ENCODE measurements around the gene C12orf54.

GRCh38 chr12:48442179-48442847 is 40.0 kb upstream of the C12orf54 start:
- TF ChIP-seq, protein P1, sequence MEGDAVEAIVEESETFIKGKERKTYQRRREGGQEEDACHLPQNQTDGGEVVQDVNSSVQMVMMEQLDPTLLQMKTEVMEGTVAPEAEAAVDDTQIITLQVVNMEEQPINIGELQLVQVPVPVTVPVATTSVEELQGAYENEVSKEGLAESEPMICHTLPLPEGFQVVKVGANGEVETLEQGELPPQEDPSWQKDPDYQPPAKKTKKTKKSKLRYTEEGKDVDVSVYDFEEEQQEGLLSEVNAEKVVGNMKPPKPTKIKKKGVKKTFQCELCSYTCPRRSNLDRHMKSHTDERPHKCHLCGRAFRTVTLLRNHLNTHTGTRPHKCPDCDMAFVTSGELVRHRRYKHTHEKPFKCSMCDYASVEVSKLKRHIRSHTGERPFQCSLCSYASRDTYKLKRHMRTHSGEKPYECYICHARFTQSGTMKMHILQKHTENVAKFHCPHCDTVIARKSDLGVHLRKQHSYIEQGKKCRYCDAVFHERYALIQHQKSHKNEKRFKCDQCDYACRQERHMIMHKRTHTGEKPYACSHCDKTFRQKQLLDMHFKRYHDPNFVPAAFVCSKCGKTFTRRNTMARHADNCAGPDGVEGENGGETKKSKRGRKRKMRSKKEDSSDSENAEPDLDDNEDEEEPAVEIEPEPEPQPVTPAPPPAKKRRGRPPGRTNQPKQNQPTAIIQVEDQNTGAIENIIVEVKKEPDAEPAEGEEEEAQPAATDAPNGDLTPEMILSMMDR (IDR thresholded peaks at IDR 0.05), result peak; percentile 9; the same call in 1 of the 2 replicates
- TF ChIP-seq RXRA (IDR thresholded peaks at IDR 0.05; ENCODE audit: borderline replicate concordance, low read depth) (no peak), EZH2phosphoT487 (IDR thresholded peaks at IDR 0.05; ENCODE audit: borderline replicate concordance, low read depth) (no peak), FOXJ3 (CRISPR knock-in tag; IDR thresholded peaks at IDR 0.05) (no peak), GABPA (IDR thresholded peaks at IDR 0.05; ENCODE audit: low read depth) (no peak), FOSL2 (IDR thresholded peaks at IDR 0.05; ENCODE audit: borderline replicate concordance, low read depth) (no peak), TAF1 (IDR thresholded peaks at IDR 0.05; ENCODE audit: borderline replicate concordance, low read depth, low read length) (no peak), FOXM1 (IDR thresholded peaks at IDR 0.05; ENCODE audit: low read depth) (no peak), EP300 (IDR thresholded peaks at IDR 0.05; ENCODE audit: borderline replicate concordance in 1 of 2, low read depth in 1 of 2, low read length in 1 of 2) (no peak), TEAD4 (IDR thresholded peaks at IDR 0.05; ENCODE audit: borderline replicate concordance, insufficient read depth) (no peak), POLR2AphosphoS5 (IDR thresholded peaks at IDR 0.05; ENCODE audit: low read depth, low read length) (no peak), CHD2 (IDR thresholded peaks at IDR 0.05; ENCODE audit: low read length, partially characterized antibody) (no peak)
- TF ChIP-seq, protein P2, sequence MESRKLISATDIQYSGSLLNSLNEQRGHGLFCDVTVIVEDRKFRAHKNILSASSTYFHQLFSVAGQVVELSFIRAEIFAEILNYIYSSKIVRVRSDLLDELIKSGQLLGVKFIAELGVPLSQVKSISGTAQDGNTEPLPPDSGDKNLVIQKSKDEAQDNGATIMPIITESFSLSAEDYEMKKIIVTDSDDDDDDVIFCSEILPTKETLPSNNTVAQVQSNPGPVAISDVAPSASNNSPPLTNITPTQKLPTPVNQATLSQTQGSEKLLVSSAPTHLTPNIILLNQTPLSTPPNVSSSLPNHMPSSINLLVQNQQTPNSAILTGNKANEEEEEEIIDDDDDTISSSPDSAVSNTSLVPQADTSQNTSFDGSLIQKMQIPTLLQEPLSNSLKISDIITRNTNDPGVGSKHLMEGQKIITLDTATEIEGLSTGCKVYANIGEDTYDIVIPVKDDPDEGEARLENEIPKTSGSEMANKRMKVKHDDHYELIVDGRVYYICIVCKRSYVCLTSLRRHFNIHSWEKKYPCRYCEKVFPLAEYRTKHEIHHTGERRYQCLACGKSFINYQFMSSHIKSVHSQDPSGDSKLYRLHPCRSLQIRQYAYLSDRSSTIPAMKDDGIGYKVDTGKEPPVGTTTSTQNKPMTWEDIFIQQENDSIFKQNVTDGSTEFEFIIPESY (IDR thresholded peaks at IDR 0.05; ENCODE audit: borderline replicate concordance, low read depth), result no peak
- TF ChIP-seq, protein P3, sequence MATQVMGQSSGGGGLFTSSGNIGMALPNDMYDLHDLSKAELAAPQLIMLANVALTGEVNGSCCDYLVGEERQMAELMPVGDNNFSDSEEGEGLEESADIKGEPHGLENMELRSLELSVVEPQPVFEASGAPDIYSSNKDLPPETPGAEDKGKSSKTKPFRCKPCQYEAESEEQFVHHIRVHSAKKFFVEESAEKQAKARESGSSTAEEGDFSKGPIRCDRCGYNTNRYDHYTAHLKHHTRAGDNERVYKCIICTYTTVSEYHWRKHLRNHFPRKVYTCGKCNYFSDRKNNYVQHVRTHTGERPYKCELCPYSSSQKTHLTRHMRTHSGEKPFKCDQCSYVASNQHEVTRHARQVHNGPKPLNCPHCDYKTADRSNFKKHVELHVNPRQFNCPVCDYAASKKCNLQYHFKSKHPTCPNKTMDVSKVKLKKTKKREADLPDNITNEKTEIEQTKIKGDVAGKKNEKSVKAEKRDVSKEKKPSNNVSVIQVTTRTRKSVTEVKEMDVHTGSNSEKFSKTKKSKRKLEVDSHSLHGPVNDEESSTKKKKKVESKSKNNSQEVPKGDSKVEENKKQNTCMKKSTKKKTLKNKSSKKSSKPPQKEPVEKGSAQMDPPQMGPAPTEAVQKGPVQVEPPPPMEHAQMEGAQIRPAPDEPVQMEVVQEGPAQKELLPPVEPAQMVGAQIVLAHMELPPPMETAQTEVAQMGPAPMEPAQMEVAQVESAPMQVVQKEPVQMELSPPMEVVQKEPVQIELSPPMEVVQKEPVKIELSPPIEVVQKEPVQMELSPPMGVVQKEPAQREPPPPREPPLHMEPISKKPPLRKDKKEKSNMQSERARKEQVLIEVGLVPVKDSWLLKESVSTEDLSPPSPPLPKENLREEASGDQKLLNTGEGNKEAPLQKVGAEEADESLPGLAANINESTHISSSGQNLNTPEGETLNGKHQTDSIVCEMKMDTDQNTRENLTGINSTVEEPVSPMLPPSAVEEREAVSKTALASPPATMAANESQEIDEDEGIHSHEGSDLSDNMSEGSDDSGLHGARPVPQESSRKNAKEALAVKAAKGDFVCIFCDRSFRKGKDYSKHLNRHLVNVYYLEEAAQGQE (IDR thresholded peaks at IDR 0.05; ENCODE audit: low read depth, low read length), result no peak
